Measurements from ENCODE around the gene METTL14. TPM values are rescaled to one million over a fixed set of nuclear protein-coding genes. Genes with fewer than 3 reads are reported as not detected.

The METTL14 gene
- total RNA-seq, 1 experiment from 2014 or later: 26.1 TPM

- no peak for DNase-seq
- Mint-ChIP-seq H3K27ac (ENCODE audit: unreplicated experiment) (no peak overlapping the region), H3K4me3 (ENCODE audit: low read depth, unreplicated experiment) (no peak overlapping the region), H3K4me1 (ENCODE audit: low read depth, unreplicated experiment) (no peaks in the 10 kb centered on the region), H3K36me3 (ENCODE audit: insufficient read depth, unreplicated experiment) (peaks cover 5% of the 10 kb centered on the region), H3K9me3 (ENCODE audit: low read depth, unreplicated experiment) (no peaks in the 10 kb centered on the region), H3K27me3 (ENCODE audit: unreplicated experiment) (no peaks in the 10 kb centered on the region)
- CTCF ChIA-PET: no interaction called here
- TF ChIP-seq, protein P1, sequence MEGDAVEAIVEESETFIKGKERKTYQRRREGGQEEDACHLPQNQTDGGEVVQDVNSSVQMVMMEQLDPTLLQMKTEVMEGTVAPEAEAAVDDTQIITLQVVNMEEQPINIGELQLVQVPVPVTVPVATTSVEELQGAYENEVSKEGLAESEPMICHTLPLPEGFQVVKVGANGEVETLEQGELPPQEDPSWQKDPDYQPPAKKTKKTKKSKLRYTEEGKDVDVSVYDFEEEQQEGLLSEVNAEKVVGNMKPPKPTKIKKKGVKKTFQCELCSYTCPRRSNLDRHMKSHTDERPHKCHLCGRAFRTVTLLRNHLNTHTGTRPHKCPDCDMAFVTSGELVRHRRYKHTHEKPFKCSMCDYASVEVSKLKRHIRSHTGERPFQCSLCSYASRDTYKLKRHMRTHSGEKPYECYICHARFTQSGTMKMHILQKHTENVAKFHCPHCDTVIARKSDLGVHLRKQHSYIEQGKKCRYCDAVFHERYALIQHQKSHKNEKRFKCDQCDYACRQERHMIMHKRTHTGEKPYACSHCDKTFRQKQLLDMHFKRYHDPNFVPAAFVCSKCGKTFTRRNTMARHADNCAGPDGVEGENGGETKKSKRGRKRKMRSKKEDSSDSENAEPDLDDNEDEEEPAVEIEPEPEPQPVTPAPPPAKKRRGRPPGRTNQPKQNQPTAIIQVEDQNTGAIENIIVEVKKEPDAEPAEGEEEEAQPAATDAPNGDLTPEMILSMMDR (IDR thresholded peaks at IDR 0.05; ENCODE audit: unreplicated experiment): no peak
- intact Hi-C loops (cut with micrococcal nuclease; ENCODE audit: unreplicated experiment): no loop called here
- no TSS peak for BruUV-seq (replicated peaks)
These were observed 67.9 kb downstream of the METTL14 start for GRCh38 chr4:118753096-118753495.

DNA sequence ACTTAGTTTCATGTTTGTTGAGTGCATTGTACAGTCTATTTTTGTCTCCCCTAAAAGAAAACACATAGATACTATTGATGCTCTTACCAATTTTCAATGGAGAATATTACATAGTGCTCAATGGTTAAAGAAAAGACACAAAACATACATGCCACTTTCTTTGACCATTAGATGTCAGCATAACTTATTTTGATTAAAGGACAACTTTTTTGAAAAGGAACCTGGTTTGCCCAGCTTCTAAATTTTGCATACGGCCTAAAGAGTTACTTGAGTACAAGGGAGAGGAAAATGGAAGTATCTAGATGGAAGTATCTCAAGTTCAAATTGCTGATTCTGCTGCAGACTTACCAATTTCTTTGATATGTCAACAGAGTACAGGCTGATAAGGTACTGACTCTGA, 68.5 kb downstream of the METTL14 start:
- Mint-ChIP-seq H3K4me1 (ENCODE audit: low read depth, unreplicated experiment) (no peaks in the 10 kb centered on the region), H3K27ac (ENCODE audit: unreplicated experiment) (no peak overlapping the region), H3K27me3 (ENCODE audit: unreplicated experiment) (no peaks in the 10 kb centered on the region), H3K36me3 (ENCODE audit: insufficient read depth, unreplicated experiment) (peaks cover 5% of the 10 kb centered on the region), H3K4me3 (ENCODE audit: low read depth, unreplicated experiment) (no peak overlapping the region), H3K9me3 (ENCODE audit: low read depth, unreplicated experiment) (no peaks in the 10 kb centered on the region)
- CTCF ChIA-PET: no interaction called here
- BruUV-seq (replicated peaks): no TSS peak
- intact Hi-C loops (cut with micrococcal nuclease; ENCODE audit: unreplicated experiment): no loop called here
- TF ChIP-seq, protein P1 (IDR thresholded peaks at IDR 0.05; ENCODE audit: unreplicated experiment): no peak
- DNase-seq: no peak

DNA sequence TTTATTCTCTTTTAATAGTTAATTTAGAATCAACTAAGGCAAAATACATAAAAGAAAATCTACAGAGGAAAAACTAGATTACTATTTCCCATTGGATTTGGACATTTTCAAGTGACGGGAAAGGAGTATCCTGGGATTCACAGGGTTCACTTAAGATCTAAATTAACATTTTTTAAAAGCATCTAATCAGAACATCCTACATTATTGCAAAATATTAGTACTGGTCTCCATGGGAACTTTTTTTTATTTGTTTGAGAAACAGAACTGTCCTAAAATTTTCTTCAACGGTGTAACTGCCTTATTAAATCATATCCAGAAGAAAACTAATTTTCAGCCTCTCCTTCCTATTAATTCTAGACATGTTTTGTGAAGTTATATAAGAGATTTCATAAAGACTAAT, 69.7 kb downstream of the METTL14 start:
- Mint-ChIP-seq H3K27ac (ENCODE audit: unreplicated experiment) (no peak overlapping the region), H3K9me3 (ENCODE audit: low read depth, unreplicated experiment) (no peaks in the 10 kb centered on the region), H3K27me3 (ENCODE audit: unreplicated experiment) (no peaks in the 10 kb centered on the region), H3K4me1 (ENCODE audit: low read depth, unreplicated experiment) (no peaks in the 10 kb centered on the region), H3K36me3 (ENCODE audit: insufficient read depth, unreplicated experiment) (peaks cover 5% of the 10 kb centered on the region), H3K4me3 (ENCODE audit: low read depth, unreplicated experiment) (no peak overlapping the region)
- DNase-seq: no peak
- BruUV-seq (replicated peaks): no TSS peak
- intact Hi-C loops (cut with micrococcal nuclease; ENCODE audit: unreplicated experiment): no loop called here
- CTCF ChIA-PET: no interaction called here
- TF ChIP-seq, protein P1 (IDR thresholded peaks at IDR 0.05; ENCODE audit: unreplicated experiment): no peak

GRCh38 chr4:118755438-118756226, 70.4 kb downstream of the METTL14 start:
- TF ChIP-seq, protein P1 (IDR thresholded peaks at IDR 0.05; ENCODE audit: unreplicated experiment): no peak
- Mint-ChIP-seq H3K36me3 (ENCODE audit: insufficient read depth, unreplicated experiment) (peaks cover 5% of the 10 kb centered on the region), H3K27ac (ENCODE audit: unreplicated experiment) (no peak overlapping the region), H3K4me1 (ENCODE audit: low read depth, unreplicated experiment) (no peaks in the 10 kb centered on the region), H3K27me3 (ENCODE audit: unreplicated experiment) (no peaks in the 10 kb centered on the region), H3K4me3 (ENCODE audit: low read depth, unreplicated experiment) (no peak overlapping the region), H3K9me3 (ENCODE audit: low read depth, unreplicated experiment) (no peaks in the 10 kb centered on the region)
- intact Hi-C loops (cut with micrococcal nuclease; ENCODE audit: unreplicated experiment): no loop called here
- no TSS peak for BruUV-seq (replicated peaks)
- no peak for DNase-seq
- CTCF ChIA-PET: no interaction called here

All from Calu3 (cell line).